ENCODE measurements around the gene NUSAP1. TPM values are rescaled to one million over a fixed set of nuclear protein-coding genes. Genes with fewer than 3 reads are reported as not detected.
A peak's percentile ranks its signal among the peaks of the same experiment; 100 is the strongest.

Gene NUSAP1
- total RNA-seq, 4 donors from 2014 or later: 1.0 to 101 TPM; not detected in 2

- H3K9me3 ChIP-seq: no peaks in the 10 kb centered on the region
- DNase-seq: no peak
- peaks cover 0 to 3% of the 10 kb centered on the region in 2 donors for H3K4me1 ChIP-seq
- H3K27me3 ChIP-seq: no peaks in the 10 kb centered on the region
- H3K36me3 ChIP-seq: peaks cover 0 to 2% of the 10 kb centered on the region in 2 donors
- TF ChIP-seq POLR2A (IDR thresholded peaks at IDR 0.05): no peak
- no peak for TF ChIP-seq CTCF (IDR thresholded peaks at IDR 0.05)
- peak overlapping the region; percentile 74 to 82 for H3K4me3 ChIP-seq
- H3K27ac ChIP-seq: peak overlapping the region; percentile 88 to 89
- intact Hi-C loops (cut with DNase I; ENCODE audit: low total_unique reads): no loop called here
These were observed 47.4 kb upstream of the NUSAP1 start for GRCh38 chr15:41285285-41285684.

- Histone ChIP-seq H3K4me3 (no peak overlapping the region), H3K27me3 (no peaks in the 10 kb centered on the region), H3K9me3 (no peaks in the 10 kb centered on the region), H3K36me3 (peaks cover 0 to 2% of the 10 kb centered on the region in 2 donors), H3K4me1 (peaks cover 0 to 3% of the 10 kb centered on the region in 2 donors), H3K27ac (no peak overlapping the region)
- intact Hi-C loops (cut with DNase I; ENCODE audit: low total_unique reads): no loop called here
- TF ChIP-seq CTCF (IDR thresholded peaks at IDR 0.05) (no peak), POLR2A (IDR thresholded peaks at IDR 0.05) (no peak)
- DNase-seq: no peak
These were observed 45.9 kb upstream of the NUSAP1 start for GRCh38 chr15:41286665-41287333.

DNA sequence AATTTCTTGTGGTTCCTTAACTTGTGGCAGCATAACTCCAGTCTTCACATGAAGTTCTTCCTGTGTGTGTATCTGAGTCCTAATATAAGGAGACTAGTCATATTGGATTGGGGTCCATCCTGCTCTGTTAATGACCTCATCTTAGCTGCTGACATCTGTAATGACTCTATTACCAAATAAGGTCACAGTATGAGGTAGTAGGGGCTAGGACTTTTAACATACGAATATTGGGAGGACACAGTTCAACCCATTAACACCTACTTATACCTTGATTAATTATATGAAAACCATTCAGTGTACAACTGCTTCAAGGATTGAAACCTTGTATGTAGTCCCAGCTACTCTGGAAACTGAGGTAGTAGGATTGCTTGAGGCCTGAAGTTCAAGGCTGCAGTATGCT, 44.2 kb upstream of the NUSAP1 start:
- H3K27ac ChIP-seq: no peak overlapping the region
- no peaks in the 10 kb centered on the region for H3K27me3 ChIP-seq
- H3K9me3 ChIP-seq: no peaks in the 10 kb centered on the region
- no peak overlapping the region for H3K4me3 ChIP-seq
- peaks cover 0 to 3% of the 10 kb centered on the region in 2 donors for H3K4me1 ChIP-seq
- TF ChIP-seq POLR2A (IDR thresholded peaks at IDR 0.05): no peak
- no peak for TF ChIP-seq CTCF (IDR thresholded peaks at IDR 0.05)
- H3K36me3 ChIP-seq: peaks cover 0 to 2% of the 10 kb centered on the region in 2 donors
- DNase-seq: no peak
- intact Hi-C loops (cut with DNase I; ENCODE audit: low total_unique reads): no loop called here

GRCh38 chr15:41289953-41290352, 42.7 kb upstream of the NUSAP1 start:
- Histone ChIP-seq H3K4me1 (peaks cover 0 to 3% of the 10 kb centered on the region in 2 donors), H3K36me3 (peaks cover 0 to 2% of the 10 kb centered on the region in 2 donors), H3K27me3 (no peaks in the 10 kb centered on the region), H3K9me3 (no peaks in the 10 kb centered on the region), H3K4me3 (no peak overlapping the region), H3K27ac (no peak overlapping the region)
- intact Hi-C loops (cut with DNase I; ENCODE audit: low total_unique reads): no loop called here
- no peak for DNase-seq
- no peak for TF ChIP-seq POLR2A (IDR thresholded peaks at IDR 0.05)
- TF ChIP-seq CTCF (IDR thresholded peaks at IDR 0.05): no peak

DNA sequence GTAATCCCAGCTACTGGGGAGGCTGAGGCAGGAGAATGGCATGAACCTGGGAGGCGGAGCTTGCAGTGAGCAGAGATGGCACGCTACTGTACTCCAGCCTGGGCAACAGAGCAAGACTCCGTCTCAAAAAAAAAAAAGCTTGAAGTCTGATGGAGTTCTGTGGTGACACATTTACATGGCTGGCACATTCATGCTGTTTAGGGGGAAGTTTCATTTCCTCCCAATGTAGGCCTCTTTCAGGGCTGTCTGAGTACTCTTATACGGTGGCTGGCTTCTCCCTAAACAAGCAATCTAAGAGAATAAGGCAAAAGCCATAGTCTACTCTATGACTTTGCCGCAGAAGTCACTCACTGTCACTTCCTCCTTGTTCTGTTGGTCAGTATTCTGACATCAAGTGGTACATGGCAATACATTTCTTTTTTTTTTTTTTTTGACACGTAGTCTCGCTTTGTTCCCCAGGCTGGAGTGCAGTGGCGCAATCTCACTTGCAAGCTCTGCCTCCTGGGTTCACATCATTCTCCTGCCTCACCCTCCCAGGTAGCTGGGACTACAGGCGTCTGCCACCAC, 41.5 kb upstream of the NUSAP1 start:
- no peaks in the 10 kb centered on the region for H3K9me3 ChIP-seq
- no peak overlapping the region for H3K4me3 ChIP-seq
- no peak overlapping the region for H3K27ac ChIP-seq
- TF ChIP-seq CTCF (IDR thresholded peaks at IDR 0.05) (no peak), POLR2A (IDR thresholded peaks at IDR 0.05) (no peak)
- DNase-seq: no peak
- intact Hi-C loops (cut with DNase I; ENCODE audit: low total_unique reads): no loop called here
- H3K27me3 ChIP-seq: no peaks in the 10 kb centered on the region
- no peaks in the 10 kb centered on the region for H3K36me3 ChIP-seq
- H3K4me1 ChIP-seq: no peaks in the 10 kb centered on the region

Measured in uterus (tissue), 4 donors.